ENCODE measurements around the gene ZNF236.

DNA sequence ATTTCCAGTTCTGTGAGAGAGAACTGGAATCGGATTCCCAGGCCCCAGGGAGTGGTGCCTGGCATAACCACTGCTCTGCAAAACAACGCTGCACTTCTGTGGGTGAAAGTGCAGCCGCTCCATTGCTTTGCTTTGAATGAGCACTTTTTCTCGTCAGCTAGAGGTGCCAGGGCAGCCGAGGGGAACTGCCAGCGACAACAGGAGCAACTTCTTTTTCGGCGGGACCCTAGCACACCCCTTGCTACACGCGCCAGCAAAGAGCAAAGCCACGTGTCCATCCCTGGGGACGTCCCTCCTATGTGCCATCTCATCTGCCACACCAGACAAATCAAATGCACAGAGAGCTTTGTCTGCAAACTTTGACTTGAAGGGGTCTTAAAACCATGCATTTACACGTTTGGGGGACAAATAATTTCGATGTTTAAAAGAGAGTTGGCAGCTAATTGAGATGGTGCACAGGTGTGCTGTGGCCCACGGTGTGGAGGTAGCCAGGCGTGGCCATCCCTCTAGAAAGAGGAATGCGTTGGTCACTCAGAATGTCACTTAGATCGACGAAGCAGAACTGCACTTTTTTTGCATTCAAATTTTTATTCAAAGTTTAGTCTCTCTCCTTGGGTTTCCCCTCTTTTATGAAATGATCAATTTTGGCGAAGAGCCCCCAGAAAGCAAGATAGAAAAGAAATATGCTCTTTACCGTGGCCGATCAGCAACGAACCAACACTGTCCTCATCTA lies 158.5 kb downstream of the ZNF236 start:
- TF ChIP-seq HDGF (IDR thresholded peaks at IDR 0.05) (no peak), POLR2AphosphoS5 (IDR thresholded peaks at IDR 0.05; ENCODE audit: low read length) (no peak)
